Trophoblast cell (in vitro differentiated cells and primary cell): ENCODE data around the gene CIAO2B. TPM values are rescaled to one million over a fixed set of nuclear protein-coding genes. Genes with fewer than 3 reads are reported as not detected.

Experiments used
- DNase-seq, 2 donors: peaks; one replicate each; pipeline ENCODE4 v3.0.0-alpha.2; 2016
- H2AFZ ChIP-seq: 2 replicates; pipeline ENCODE4 v1.6.1; 2013; ENCODE audit warnings: low read length, moderate library complexity, mild to moderate bottlenecking; ENCODE audit not compliant: insufficient read depth, poor library complexity
- H2AK5ac ChIP-seq: 2 replicates; pipeline ENCODE4 v1.6.1; 2013; ENCODE audit warnings: mild to moderate bottlenecking, low read length
- H2BK120ac ChIP-seq: 2 replicates; pipeline ENCODE4 v1.6.1; 2013; ENCODE audit warnings: low read length, mild to moderate bottlenecking, moderate library complexity; ENCODE audit not compliant: insufficient read depth, poor library complexity
- H2BK12ac ChIP-seq: 2 replicates; pipeline ENCODE4 v1.6.1; 2013; ENCODE audit warnings: mild to moderate bottlenecking, low read length, moderate library complexity
- H2BK5ac ChIP-seq: 2 replicates; pipeline ENCODE4 v1.6.1; 2013; ENCODE audit warnings: low read length, low read depth, moderate library complexity, mild to moderate bottlenecking; ENCODE audit not compliant: poor library complexity
- H3K14ac ChIP-seq: 2 replicates; pipeline ENCODE4 v1.6.1; 2013; ENCODE audit warnings: mild to moderate bottlenecking, low read length
- H3K18ac ChIP-seq: 2 replicates; pipeline ENCODE4 v1.6.1; 2013; ENCODE audit warnings: mild to moderate bottlenecking, low read length
- H3K23ac ChIP-seq: 2 replicates; pipeline ENCODE4 v1.6.1; 2013; ENCODE audit warnings: low read length
- H3K27ac ChIP-seq: 2 replicates; pipeline ENCODE4 v1.5.1; 2013; ENCODE audit warnings: low read depth, mild to moderate bottlenecking, inconsistent platforms, low read length, moderate library complexity
- H3K27me3 ChIP-seq: 2 replicates; pipeline ENCODE4 v1.6.1; 2013; ENCODE audit warnings: inconsistent platforms, mild to moderate bottlenecking, low read length, moderate library complexity; ENCODE audit not compliant: insufficient read depth
- H3K36me3 ChIP-seq, 2 experiments: 1 replicate in 1 of 2; 2 replicates in 1 of 2; pipeline ENCODE4 v1.6.1; 2013; ENCODE audit warnings: low read length in 2 of 2, mild to moderate bottlenecking in 2 of 2, moderate library complexity in 1 of 2; ENCODE audit not compliant: insufficient read depth in 2 of 2, control insufficient read depth in 1 of 2
- H3K4ac ChIP-seq: 2 replicates; pipeline ENCODE4 v1.6.1; 2013; ENCODE audit warnings: low read depth, mild to moderate bottlenecking, low read length, moderate library complexity
- H3K4me1 ChIP-seq, 2 experiments: 1 replicate in 1 of 2; 2 replicates in 1 of 2; pipeline ENCODE4 v1.6.1; 2013; ENCODE audit warnings: low read length in 2 of 2, mild to moderate bottlenecking in 2 of 2, moderate library complexity in 1 of 2; ENCODE audit not compliant: insufficient read depth in 2 of 2, control insufficient read depth in 1 of 2
- H3K4me2 ChIP-seq: 2 replicates; pipeline ENCODE4 v1.6.1; 2013; ENCODE audit warnings: inconsistent platforms, mild to moderate bottlenecking, low read length, moderate library complexity
- H3K4me3 ChIP-seq: 2 replicates; pipeline ENCODE4 v1.5.1; 2013; ENCODE audit warnings: mild to moderate bottlenecking, low read depth, low read length, inconsistent platforms
- H3K79me1 ChIP-seq: one replicate; pipeline ENCODE4 v1.6.1; 2013; ENCODE audit warnings: low read length
- H3K79me2 ChIP-seq: 2 replicates; pipeline ENCODE4 v1.6.1; 2013; ENCODE audit warnings: low read length, mild to moderate bottlenecking; ENCODE audit not compliant: control insufficient read depth, insufficient read depth, poor library complexity
- H3K9ac ChIP-seq: 2 replicates; pipeline ENCODE4 v1.6.1; 2013; ENCODE audit warnings: mild to moderate bottlenecking, low read length
- H3K9me3 ChIP-seq: 2 replicates; pipeline ENCODE4 v1.6.1; 2013; ENCODE audit warnings: low read depth, mild to moderate bottlenecking, control low read depth, inconsistent platforms, low read length; ENCODE audit not compliant: insufficient read depth
- H4K12ac ChIP-seq: 2 replicates; pipeline ENCODE4 v1.6.1; 2013; ENCODE audit warnings: low read depth, mild to moderate bottlenecking, low read length, moderate library complexity
- H4K8ac ChIP-seq: 2 replicates; pipeline ENCODE4 v1.6.1; 2013; ENCODE audit warnings: low read depth, mild to moderate bottlenecking, low read length, moderate library complexity
- H4K91ac ChIP-seq: one replicate; pipeline ENCODE4 v1.6.1; 2013; ENCODE audit warnings: low read depth, mild to moderate bottlenecking, low read length, moderate library complexity
- WGBS: extraction: QIAGEN DNeasy Blood & Tissue Kit; methylation state at CpG from one replicate; pipeline ENCODE4 v1.1.7; 2013; ENCODE audit warnings: missing lambda C conversion rate; ENCODE audit not compliant: insufficient read length, insufficient coverage; ENCODE audit errors: extremely low coverage; 5-methylcytosine and 5-hydroxymethylcytosine counted together
- polyA plus RNA-seq: library from polyadenylated mRNA; stranded (reverse); fragments of 200-250 nt; gene quantifications from 2 replicates; pipeline ENCODE4 v1.2.3, GENCODE V29; 2013

CIAO2B gene
- polyA plus RNA-seq = 77.2 and 77.9 TPM in 2 replicates

DNA sequence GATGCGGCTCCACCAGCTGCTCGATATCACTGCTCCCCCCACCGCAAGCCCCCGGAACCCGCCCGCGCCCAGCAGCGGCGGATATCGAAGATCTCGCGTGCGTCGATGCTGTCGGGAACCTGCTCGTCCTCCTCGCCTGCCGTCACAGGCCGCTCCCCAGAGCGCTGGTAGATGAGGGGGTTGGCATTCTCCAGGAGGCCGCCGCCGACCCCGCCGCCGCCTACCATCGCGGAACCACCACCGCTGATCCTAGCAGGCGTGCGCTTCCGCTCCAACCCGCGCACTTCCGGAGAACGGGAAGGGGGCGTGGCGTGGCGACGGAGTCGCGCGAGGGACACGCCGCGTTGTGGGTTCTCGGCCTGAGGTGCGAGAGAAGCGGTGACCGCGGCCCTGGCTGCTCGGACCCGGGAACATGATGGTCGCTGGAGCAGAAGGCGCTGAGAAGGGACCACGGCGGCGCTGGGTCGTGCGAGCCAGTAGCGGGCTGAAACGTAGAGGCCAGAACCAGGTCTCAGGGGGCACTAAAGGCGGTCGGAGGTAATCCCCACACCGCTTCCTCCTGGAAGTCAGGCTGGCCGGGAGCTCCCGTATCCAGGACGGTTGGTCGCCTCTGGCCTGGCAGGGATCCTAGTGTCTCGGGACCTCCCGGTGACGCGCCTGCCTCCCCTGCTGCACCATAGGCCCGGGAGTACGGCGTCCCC is at the start of gene CIAO2B:
Gene CIAO2B, minus strand, starts transcription at position 265 of the 701 bp plus-strand sequence. Its CDS starts 38 bp downstream, at position 227.
- H3K4me2 ChIP-seq = peak within 1 kb of the TSS; percentile 81
- H2AFZ ChIP-seq = peak within 1 kb of the TSS; percentile 98
- peak within 1 kb of the TSS; percentile 95 for H4K8ac ChIP-seq
- H3K4ac ChIP-seq = peak within 1 kb of the TSS; percentile 85
- peaks cover 9% of the 10 kb centered on the region for H3K79me2 ChIP-seq
- H2BK12ac ChIP-seq = no peak within 1 kb of the TSS
- H3K23ac ChIP-seq = peak within 1 kb of the TSS; percentile 62
- peak within 1 kb of the TSS; percentile 91 for H4K12ac ChIP-seq
- H3K4me1 ChIP-seq = peaks cover 15 to 16% of the 10 kb centered on the region in 2 experiments
- H3K27me3 ChIP-seq = no peaks in the 10 kb centered on the region
- H3K9ac ChIP-seq = peak within 1 kb of the TSS; percentile 98
- no CpG with 5 or more reads among the region's 76 CpGs for WGBS
- peaks cover 8% of the 10 kb centered on the region for H3K79me1 ChIP-seq
- peak within 1 kb of the TSS; percentile 74 for H2BK120ac ChIP-seq
- peak within 1 kb of the TSS; percentile 98 for H3K18ac ChIP-seq
- H2AK5ac ChIP-seq = peak within 1 kb of the TSS; percentile 96
- DNase-seq = peak; percentile 74 to 90
- H3K14ac ChIP-seq = peak within 1 kb of the TSS; percentile 96
- H4K91ac ChIP-seq = peak within 1 kb of the TSS; percentile 91
- H3K9me3 ChIP-seq = no peaks in the 10 kb centered on the region
- peaks cover 16% of the 10 kb centered on the region in 2 experiments for H3K36me3 ChIP-seq
- peak within 1 kb of the TSS; percentile 97 for H3K4me3 ChIP-seq
- H3K27ac ChIP-seq = peak within 1 kb of the TSS; percentile 46
- peak within 1 kb of the TSS; percentile 58 for H2BK5ac ChIP-seq

- Histone ChIP-seq H4K8ac (no peak overlapping the region), H3K36me3 (no peaks in the 10 kb centered on the region), H2AFZ (no peak overlapping the region), H2BK12ac (no peak overlapping the region), H2AK5ac (no peak overlapping the region), H4K12ac (no peak overlapping the region), H3K4me1 (no peaks in the 10 kb centered on the region), H3K79me1 (no peaks in the 10 kb centered on the region), H3K23ac (no peak overlapping the region), H3K18ac (no peak overlapping the region), H3K27me3 (no peaks in the 10 kb centered on the region), H3K79me2 (no peaks in the 10 kb centered on the region), H3K4ac (no peak overlapping the region), H3K27ac (no peak overlapping the region), H3K4me3 (no peak overlapping the region), H3K4me2 (no peak overlapping the region), H2BK120ac (no peak overlapping the region), H3K14ac (no peak overlapping the region), H3K9ac (no peak overlapping the region), H2BK5ac (no peak overlapping the region), H3K9me3 (no peaks in the 10 kb centered on the region), H4K91ac (no peak overlapping the region)
- no peak for DNase-seq
- whole genome bisulfite sequencing = no CpG with 5 or more reads among the region's 9 CpGs
Measured at GRCh38 chr16:66983033-66983432, 48.8 kb upstream of the CIAO2B start.

DNA sequence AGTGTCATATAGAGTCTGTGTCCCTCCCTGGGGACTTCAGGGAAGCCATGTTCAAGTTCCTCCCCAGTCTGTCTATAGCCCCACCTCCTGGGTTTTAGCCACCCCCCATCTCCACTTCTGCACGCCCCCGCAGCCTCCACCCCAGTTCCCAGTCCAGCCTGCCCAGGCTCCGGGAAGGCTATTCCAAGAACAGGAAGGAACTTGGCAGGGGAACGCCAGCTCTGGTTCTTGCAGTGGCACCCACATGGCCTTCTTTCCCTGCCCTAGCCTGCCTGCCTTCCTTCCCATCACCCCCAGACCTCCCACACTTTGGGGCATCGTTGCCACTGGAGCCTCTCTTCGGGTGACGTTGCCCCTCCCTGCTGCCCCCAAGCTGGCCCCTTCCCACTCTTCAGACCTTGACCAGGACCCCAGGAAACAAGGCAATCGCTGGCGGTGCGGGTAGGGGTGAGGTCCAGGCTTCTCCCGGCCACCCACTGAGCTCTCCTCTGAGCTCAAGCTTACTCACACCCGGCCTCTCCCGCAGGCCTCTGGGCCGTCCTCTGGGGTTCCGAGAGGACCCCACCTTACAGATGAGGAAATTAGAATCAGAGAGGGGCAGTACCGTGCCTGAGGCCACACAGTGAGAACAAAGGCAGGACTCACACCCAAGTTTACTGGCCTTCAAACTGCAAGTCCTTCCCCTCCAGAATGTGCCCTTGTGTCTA is 45.0 kb upstream of the CIAO2B start:
- DNase-seq = no peak
- H3K27me3 ChIP-seq = no peaks in the 10 kb centered on the region
- no peak overlapping the region for H2BK12ac ChIP-seq
- H2BK120ac ChIP-seq = no peak overlapping the region
- H3K27ac ChIP-seq = no peak overlapping the region
- H4K12ac ChIP-seq = no peak overlapping the region
- no peak overlapping the region for H4K8ac ChIP-seq
- H2AFZ ChIP-seq = no peak overlapping the region
- no peaks in the 10 kb centered on the region for H3K79me1 ChIP-seq
- no peak overlapping the region for H3K4me2 ChIP-seq
- H3K9me3 ChIP-seq = no peaks in the 10 kb centered on the region
- no peak overlapping the region for H4K91ac ChIP-seq
- H3K4me3 ChIP-seq = no peak overlapping the region
- H3K4me1 ChIP-seq = no peaks in the 10 kb centered on the region
- H2BK5ac ChIP-seq = no peak overlapping the region
- no peak overlapping the region for H3K18ac ChIP-seq
- H3K14ac ChIP-seq = no peak overlapping the region
- no peak overlapping the region for H3K9ac ChIP-seq
- H3K79me2 ChIP-seq = no peaks in the 10 kb centered on the region
- no peak overlapping the region for H3K23ac ChIP-seq
- WGBS = no CpG with 5 or more reads among the region's 16 CpGs
- no peaks in the 10 kb centered on the region for H3K36me3 ChIP-seq
- no peak overlapping the region for H3K4ac ChIP-seq
- no peak overlapping the region for H2AK5ac ChIP-seq

DNA sequence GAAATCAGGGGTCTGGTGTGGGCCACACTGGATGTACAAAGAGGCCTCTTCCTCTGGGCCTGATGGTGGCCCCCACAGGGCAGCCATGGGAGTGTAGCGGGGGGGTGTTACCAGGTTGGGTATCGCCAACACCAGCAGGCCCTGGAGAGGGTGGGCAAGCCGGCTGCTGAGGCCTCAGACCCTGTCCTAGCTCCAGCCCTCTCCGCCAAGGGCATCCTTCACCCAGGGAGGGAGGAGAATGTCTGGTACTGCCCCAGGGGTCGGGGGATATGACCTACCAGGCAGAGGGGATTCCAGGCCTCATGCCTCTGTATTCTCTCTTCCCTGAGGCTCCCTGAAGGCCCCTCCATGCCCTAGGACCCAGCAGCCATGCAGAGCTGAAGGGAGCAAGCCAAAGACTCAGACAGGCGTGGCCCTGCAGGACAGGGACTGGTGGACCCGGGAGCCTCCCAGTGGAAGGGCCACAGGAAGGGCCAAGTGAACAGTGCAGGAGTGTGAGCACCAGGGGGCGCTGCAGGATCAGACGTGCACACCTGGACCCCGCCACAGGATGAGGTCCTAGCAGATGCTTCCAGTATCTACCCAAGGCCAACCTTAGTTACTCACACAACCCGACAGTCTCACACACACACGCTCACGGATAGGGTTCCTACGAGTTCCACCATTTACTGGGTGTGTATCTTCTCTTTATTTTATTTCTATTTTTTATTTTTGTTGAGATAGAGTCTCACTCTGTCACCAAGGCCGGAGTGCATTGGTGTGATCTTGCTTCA is 43.3 kb upstream of the CIAO2B start:
- H3K79me1 ChIP-seq = no peaks in the 10 kb centered on the region
- no peak overlapping the region for H3K23ac ChIP-seq
- H3K18ac ChIP-seq = no peak overlapping the region
- no peak overlapping the region for H2BK120ac ChIP-seq
- no peak overlapping the region for H2BK12ac ChIP-seq
- no peak overlapping the region for H3K4ac ChIP-seq
- no peaks in the 10 kb centered on the region for H3K27me3 ChIP-seq
- no peak overlapping the region for H4K91ac ChIP-seq
- H3K36me3 ChIP-seq = no peaks in the 10 kb centered on the region
- H4K12ac ChIP-seq = no peak overlapping the region
- no peak overlapping the region for H3K4me2 ChIP-seq
- no peak overlapping the region for H2BK5ac ChIP-seq
- no peak overlapping the region for H2AFZ ChIP-seq
- H2AK5ac ChIP-seq = no peak overlapping the region
- no peak overlapping the region for H3K9ac ChIP-seq
- no peak overlapping the region for H3K27ac ChIP-seq
- H3K9me3 ChIP-seq = no peaks in the 10 kb centered on the region
- H4K8ac ChIP-seq = no peak overlapping the region
- no peak overlapping the region for H3K4me3 ChIP-seq
- WGBS = no CpG with 5 or more reads among the region's 15 CpGs
- no peaks in the 10 kb centered on the region for H3K4me1 ChIP-seq
- no peaks in the 10 kb centered on the region for H3K79me2 ChIP-seq
- no peak overlapping the region for H3K14ac ChIP-seq
- peak; percentile 89 to 93 for DNase-seq
